ENCODE results near the gene CMTM2.

Gene CMTM2

DNA sequence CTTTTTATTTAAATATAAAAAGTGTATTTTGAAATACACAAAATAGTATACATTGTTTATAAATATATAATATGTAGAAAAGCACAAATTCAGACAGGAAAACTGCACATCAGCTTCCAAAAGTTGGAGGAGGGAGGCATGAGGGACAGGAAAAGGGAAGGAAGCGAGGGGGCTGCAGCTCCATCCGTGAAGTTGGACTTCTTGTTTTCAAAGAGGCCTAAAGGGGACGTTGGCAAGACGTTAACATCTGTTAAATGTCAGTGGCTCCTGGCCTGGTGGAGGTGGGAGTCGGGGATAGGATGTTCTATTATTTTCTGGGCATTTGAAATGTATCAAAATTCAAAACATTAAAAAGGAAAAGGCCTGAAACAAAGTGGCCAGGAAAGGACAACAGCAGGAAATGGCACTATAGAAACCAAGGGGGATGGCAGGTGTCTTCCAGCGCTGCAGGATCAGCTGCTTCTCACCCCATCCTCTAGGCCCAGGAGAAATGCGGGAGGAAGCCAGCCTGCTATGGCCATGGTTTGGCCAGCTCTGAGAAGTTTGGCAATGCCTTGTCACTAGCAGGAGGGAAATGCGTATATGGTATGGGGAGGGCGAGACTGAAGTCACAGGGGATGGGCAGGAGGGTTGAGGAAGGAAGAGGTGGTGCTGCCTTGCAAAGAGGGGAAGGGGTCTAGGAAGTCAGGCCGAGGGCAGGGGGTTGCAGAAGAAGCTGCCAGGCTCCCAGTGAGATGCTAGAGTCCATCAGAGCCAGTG, 6.4 kb downstream of the CMTM2 start:
- TF ChIP-seq, protein P1, sequence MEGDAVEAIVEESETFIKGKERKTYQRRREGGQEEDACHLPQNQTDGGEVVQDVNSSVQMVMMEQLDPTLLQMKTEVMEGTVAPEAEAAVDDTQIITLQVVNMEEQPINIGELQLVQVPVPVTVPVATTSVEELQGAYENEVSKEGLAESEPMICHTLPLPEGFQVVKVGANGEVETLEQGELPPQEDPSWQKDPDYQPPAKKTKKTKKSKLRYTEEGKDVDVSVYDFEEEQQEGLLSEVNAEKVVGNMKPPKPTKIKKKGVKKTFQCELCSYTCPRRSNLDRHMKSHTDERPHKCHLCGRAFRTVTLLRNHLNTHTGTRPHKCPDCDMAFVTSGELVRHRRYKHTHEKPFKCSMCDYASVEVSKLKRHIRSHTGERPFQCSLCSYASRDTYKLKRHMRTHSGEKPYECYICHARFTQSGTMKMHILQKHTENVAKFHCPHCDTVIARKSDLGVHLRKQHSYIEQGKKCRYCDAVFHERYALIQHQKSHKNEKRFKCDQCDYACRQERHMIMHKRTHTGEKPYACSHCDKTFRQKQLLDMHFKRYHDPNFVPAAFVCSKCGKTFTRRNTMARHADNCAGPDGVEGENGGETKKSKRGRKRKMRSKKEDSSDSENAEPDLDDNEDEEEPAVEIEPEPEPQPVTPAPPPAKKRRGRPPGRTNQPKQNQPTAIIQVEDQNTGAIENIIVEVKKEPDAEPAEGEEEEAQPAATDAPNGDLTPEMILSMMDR (conservative IDR thresholded peaks at IDR 0.05; ENCODE audit: low read depth, low read length) = no peak
- DNase-seq (ENCODE audit: low read depth) = no peak
- H3K4me3 ChIP-seq (ENCODE audit: low read length) = no peak overlapping the region

DNA sequence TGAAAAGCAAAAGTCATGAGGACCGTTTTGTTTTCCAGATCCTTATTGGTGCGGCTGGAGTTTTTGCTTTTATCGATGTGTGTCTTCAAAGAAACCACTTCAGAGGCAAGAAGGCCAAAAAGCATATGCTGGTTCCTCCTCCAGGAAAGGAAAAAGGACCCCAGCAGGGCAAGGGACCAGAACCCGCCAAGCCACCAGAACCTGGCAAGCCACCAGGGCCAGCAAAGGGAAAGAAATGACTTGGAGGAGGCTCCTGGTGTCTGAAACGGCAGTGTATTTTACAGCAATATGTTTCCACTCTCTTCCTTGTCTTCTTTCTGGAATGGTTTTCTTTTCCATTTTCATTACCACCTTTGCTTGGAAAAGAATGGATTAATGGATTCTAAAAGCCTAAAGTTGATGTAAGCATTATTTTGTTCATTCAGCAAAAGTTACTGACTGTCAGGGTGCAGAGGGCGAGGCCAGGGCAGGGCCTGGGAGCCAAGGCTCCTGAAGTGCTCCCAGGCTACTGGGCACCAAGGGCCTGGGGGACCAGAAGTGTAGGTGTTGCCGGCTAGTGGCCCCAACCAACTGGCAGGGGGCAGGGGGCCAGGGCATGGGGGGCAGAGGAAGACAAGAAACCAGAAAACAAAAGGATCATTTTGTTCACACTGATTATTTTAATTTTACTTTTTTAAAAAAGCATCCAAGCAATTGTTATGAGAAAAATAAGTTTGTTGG, 8.8 kb downstream of the CMTM2 start:
- no peak overlapping the region for H3K4me3 ChIP-seq (ENCODE audit: low read length)
- no peak for DNase-seq (ENCODE audit: low read depth)
- TF ChIP-seq, protein P1 (conservative IDR thresholded peaks at IDR 0.05; ENCODE audit: low read depth, low read length) = no peak

DNA sequence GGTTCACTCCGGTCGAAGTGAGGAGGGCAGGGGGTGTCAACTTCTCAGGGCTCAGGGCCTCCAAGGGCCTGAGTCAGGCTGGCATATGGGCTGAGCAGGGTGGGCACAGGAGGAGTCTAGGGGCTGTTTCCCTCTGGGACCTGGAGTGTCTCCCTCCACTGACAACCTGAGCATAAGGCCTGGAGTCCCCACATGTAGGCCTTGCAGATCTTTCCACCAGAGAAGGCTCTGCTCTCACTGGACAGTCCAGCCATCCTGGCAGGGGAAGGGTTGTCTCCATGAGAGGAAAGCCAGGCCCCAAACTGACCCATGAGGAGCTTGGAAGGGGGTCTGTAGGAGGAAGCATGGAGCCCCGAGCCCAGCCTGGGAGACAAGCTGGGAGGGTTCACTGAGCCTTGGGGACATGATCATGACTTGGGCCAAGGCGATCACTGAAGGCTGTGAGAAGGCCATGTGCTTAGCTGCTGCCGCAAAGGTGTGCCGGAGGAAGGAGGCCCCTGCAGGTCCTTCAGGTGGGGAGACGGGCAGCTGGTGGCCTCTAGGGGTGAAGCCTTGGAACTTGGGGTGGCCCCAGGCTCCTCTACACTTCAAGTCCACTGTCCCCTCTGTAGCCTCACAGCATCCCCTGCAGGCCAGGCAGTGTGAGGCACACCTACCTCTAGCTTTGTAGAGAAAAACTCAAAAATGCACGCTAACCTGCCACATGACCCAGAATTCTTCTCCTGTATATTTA, 9.9 kb downstream of the CMTM2 start:
- TF ChIP-seq, protein P1 (conservative IDR thresholded peaks at IDR 0.05; ENCODE audit: low read depth, low read length) = peak; percentile 83
- DNase-seq (ENCODE audit: low read depth) = no peak
- H3K4me3 ChIP-seq (ENCODE audit: low read length) = no peak overlapping the region

DNA sequence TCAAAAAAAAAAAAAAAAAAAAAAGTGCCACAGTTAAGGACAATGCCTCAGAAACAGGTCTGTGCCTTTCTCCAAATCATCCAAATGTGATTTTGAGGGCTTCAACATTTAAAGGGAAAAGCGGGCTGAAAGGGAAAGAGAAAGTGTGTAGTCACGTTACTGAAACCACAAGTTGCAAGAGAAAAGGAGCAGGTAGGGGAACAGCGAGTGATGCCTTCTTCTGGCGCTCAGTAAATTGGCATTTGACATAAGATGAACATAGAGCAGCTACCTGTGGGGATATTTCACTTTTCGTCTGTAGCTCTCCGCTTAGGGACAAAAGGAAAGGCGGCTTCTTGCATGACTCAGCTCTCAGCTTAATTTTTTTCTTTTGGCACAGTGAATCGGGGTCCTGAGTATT, 11.1 kb downstream of the CMTM2 start:
- H3K4me3 ChIP-seq (ENCODE audit: low read length) = no peak overlapping the region
- DNase-seq (ENCODE audit: low read depth) = no peak
- TF ChIP-seq, protein P1 (conservative IDR thresholded peaks at IDR 0.05; ENCODE audit: low read depth, low read length) = no peak

DNA sequence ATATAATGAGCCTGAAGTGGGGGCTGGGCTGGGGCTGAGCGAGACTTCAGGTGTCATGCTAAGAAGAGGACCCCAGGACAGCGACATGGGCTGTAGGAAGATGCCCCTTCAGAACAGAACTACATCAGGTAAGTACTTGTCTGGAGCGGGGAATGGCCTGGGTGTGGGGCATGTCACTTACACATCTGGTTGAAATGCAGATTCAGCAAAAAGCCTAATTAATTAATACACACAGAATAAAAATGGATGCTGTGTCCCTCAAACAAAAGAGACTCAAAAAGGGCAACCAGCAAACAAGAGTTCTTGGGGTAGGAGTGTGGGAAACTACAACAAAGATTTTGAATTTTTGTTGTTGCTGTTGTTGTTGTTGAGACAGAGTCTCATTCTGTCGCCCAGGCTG, 11.8 kb downstream of the CMTM2 start:
- H3K4me3 ChIP-seq (ENCODE audit: low read length) = no peak overlapping the region
- TF ChIP-seq, protein P1 (conservative IDR thresholded peaks at IDR 0.05; ENCODE audit: low read depth, low read length) = no peak
- no peak for DNase-seq (ENCODE audit: low read depth)

DNA sequence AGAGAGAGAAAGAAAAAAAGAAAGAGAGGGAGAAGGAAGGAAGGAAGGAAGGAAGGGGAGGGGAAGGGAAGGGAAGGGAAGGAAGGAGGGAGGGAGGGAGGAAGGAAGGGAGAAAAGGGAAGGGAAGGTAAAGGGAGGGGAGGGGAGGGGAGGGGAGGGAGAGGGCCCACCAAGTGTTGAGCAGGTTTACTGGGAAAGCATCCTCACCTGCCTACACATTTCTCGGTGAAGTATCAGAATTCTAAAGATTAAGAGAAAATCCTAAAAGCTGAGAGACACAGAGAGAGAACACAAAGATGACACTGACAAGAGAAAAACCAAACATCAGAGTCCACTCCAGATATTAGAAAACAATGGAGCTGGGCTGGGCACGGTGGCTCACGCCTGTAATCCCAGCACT, 13.0 kb downstream of the CMTM2 start:
- no peak for DNase-seq (ENCODE audit: low read depth)
- TF ChIP-seq, protein P1 (conservative IDR thresholded peaks at IDR 0.05; ENCODE audit: low read depth, low read length) = no peak
- H3K4me3 ChIP-seq (ENCODE audit: low read length) = no peak overlapping the region
